IMR-90 (cell line): ENCODE measurements around the gene LIG1.

Experiments
- BHLHE40 ChIP-seq: fragments of 150-350 bp; IDR thresholded peaks from 2 replicates; pipeline ENCODE4 v1.6.1; 2016; ENCODE audit warnings: mild to moderate bottlenecking, low read depth, low read length
- CEBPB ChIP-seq: IDR thresholded peaks from 2 replicates; pipeline ENCODE4 v1.6.1; 2012; ENCODE audit warnings: low read depth, low read length, improper control_type of control experiment
- CHD1 ChIP-seq: IDR thresholded peaks from 2 replicates; pipeline ENCODE4 v1.6.1; 2012; ENCODE audit warnings: low read depth, low read length, improper control_type of control experiment
- CTCF ChIP-seq: conservative IDR thresholded peaks from 2 replicates; pipeline ENCODE4 v1.5.1; 2012; ENCODE audit warnings: mild to moderate bottlenecking, low read depth, low read length, improper control_type of control experiment
- MAFK ChIP-seq: IDR thresholded peaks from 2 replicates; pipeline ENCODE4 v1.6.1; 2012; ENCODE audit warnings: low read depth, low read length, improper control_type of control experiment
- MAZ ChIP-seq: IDR thresholded peaks from 2 replicates; pipeline ENCODE4 v1.6.1; 2012; ENCODE audit warnings: low read depth, mild to moderate bottlenecking, low read length, improper control_type of control experiment, moderate library complexity, borderline replicate concordance
- MXI1 ChIP-seq: IDR thresholded peaks from 2 replicates; pipeline ENCODE4 v1.6.1; 2012; ENCODE audit warnings: low read depth, mild to moderate bottlenecking, low read length, moderate library complexity, borderline replicate concordance
- NFE2L2 ChIP-seq: fragments of 150-350 bp; IDR thresholded peaks from 2 replicates; pipeline ENCODE4 v1.6.1; 2016; ENCODE audit warnings: low read depth, mild to moderate bottlenecking, low read length
- POLR2A ChIP-seq: IDR thresholded peaks from 2 replicates; pipeline ENCODE4 v1.6.1; 2012; ENCODE audit warnings: mild to moderate bottlenecking, low read depth, low read length
- RAD21 ChIP-seq: IDR thresholded peaks from 2 replicates; pipeline ENCODE4 v1.6.1; 2012; ENCODE audit warnings: low read length, improper control_type of control experiment
- RCOR1 ChIP-seq: IDR thresholded peaks from 2 replicates; pipeline ENCODE4 v1.6.1; 2012; ENCODE audit warnings: mild to moderate bottlenecking, low read length, improper control_type of control experiment; ENCODE audit not compliant: insufficient replicate concordance
- RFX5 ChIP-seq: IDR thresholded peaks from 2 replicates; pipeline ENCODE4 v1.8.0; 2012; ENCODE audit warnings: low read depth, mild to moderate bottlenecking, low read length, moderate library complexity
- SMC3 ChIP-seq: fragments of 150-350 bp; IDR thresholded peaks from 2 replicates; pipeline ENCODE4 v1.6.1; 2016; ENCODE audit warnings: low read depth, mild to moderate bottlenecking, antibody characterized with exemption, low read length, moderate library complexity
- USF2 ChIP-seq: fragments of 150-350 bp; IDR thresholded peaks from 2 replicates; pipeline ENCODE4 v1.6.1; 2017; ENCODE audit warnings: mild to moderate bottlenecking, antibody characterized with exemption, low read length, low read depth

GRCh38 chr19:48136547-48136946 is 33.6 kb downstream of the LIG1 start:
- TF ChIP-seq CTCF (no peak), MXI1 (no peak), POLR2A (no peak), CEBPB (no peak), CHD1 (no peak), RCOR1 (no peak), RAD21 (no peak), MAFK (no peak), RFX5 (no peak), SMC3 (no peak), USF2 (no peak), NFE2L2 (no peak), BHLHE40 (no peak), MAZ (no peak)
